Adrenal gland (tissue), 5 donors: ENCODE measurements around the gene LPCAT3.

Experiments
- CTCF ChIP-seq, 6 experiments: fragments of 450-650 bp in 4 of 6; fragments of 200-600 bp in 2 of 6; sonication (generic) in 1 of 6; IDR thresholded peaks; 1 replicate in 5 of 6; 2 replicates in 1 of 6; pipeline versions ENCODE4 v1.5.1 to v1.8.0; 2016 to 2021; ENCODE audit warnings: antibody characterized with exemption in 6 of 6, mild to moderate bottlenecking in 2 of 6, moderate library complexity in 1 of 6
- POLR2A ChIP-seq, 2 donors: fragments of 450-650 bp; IDR thresholded peaks; one replicate each; pipeline ENCODE4 v1.6.1; 2017; ENCODE audit warnings: antibody characterized with exemption in 2 of 2, mild to moderate bottlenecking in 2 of 2, moderate library complexity in 1 of 2
- donor health status: DM: no; HTN: no; CAD: no.

- TF ChIP-seq CTCF (IDR thresholded peaks at IDR 0.05) = no peak
- no peak for TF ChIP-seq POLR2A (IDR thresholded peaks at IDR 0.05)
These were observed 20.3 kb upstream of the LPCAT3 start for GRCh38 chr12:7038591-7038990.
